ENCODE results near the gene RPS21.

GRCh38 chr20:62344782-62345181, 42.1 kb upstream of the RPS21 start:
- TF ChIP-seq CTCF (IDR thresholded peaks at IDR 0.05; ENCODE audit: insufficient read depth, low read length) (no peak), REST (IDR thresholded peaks at IDR 0.05; ENCODE audit: insufficient replicate concordance, low read depth) (no peak)
